ENCODE measurements around the gene PACSIN2.
"Not testable (repeated sequence)": the region's sequence is repeated elsewhere in the genome, so short reads cannot be mapped to it uniquely, and the experiment has no call there.

The PACSIN2 gene

DNA sequence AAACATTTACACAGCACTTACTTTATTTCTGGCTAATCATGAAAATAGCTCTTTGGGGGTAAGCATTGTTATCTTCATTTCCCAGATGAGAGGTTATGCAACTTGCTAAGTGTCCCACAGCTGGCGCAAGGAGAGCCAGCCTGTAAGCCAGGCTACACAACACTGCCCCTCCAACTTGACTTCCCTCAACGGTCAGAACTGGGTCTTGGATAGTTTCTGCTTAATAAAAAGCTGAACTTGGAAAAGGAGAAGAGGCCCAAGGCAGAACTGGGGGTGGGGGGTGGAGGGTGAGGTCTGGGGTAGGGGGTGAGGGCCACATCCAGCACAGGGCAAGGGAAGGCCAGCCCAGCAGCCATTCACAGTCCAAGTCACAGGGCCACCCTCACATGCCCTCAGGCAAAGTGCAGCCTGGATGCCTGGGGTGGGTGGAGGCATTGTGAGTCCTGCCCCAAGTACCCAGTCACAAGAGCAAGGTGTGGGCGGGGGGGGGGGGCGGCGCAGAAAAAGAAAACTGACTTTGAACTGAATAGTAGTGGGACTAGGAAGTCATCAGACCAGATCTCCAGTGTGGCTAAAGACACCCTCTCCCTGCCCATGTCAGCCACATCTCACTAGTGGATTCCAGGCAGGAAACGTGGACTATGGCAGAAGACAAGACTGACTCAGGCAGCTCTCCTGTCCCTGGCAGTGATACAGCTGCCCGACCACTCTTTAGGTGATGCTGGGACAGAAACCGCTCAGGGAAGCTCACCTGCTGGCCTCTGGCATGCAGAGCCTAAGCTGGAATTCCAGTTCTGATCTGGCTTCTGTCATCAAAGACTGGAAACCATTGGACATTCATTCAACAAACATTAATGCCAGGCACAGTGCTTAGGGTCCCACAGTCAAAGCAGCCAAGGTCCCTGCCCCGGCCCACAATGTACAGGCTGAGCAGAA is 52.4 kb downstream of the PACSIN2 start:
- no peak for FAIRE-seq

DNA sequence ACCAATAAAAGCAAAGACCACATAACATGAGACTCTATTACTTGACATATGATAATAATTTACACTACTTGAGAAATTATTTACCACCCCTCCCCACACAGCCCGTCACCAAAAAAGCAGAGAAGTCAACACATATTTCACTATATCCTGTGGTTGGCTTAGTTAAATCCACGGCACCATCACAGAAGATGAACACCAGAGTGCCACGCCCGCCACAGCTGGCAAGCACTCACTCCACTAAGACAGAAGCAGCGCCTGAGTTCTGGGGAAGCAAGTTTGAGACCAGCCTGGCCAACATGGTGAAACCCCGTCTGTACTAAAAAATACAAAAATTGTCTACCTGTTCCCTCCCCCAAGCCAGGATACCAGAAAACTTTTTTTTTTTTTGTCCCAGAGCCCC is 53.1 kb downstream of the PACSIN2 start:
- no peak for FAIRE-seq

DNA sequence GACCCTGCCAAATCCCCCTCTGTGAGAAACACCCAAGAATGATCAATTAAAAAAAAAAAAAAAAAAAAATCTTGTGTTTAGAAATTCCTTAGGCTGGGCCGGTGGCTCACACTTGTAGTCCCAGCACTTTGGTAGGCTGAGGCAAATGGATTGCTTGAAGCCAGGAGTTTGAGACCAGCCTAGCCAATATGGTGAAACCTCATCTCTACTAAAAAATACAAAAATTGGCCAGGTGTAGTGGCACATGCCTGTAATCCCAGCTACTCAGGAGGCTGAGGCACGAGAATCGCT is 53.6 kb downstream of the PACSIN2 start:
- FAIRE-seq = not testable (repeated sequence)

DNA sequence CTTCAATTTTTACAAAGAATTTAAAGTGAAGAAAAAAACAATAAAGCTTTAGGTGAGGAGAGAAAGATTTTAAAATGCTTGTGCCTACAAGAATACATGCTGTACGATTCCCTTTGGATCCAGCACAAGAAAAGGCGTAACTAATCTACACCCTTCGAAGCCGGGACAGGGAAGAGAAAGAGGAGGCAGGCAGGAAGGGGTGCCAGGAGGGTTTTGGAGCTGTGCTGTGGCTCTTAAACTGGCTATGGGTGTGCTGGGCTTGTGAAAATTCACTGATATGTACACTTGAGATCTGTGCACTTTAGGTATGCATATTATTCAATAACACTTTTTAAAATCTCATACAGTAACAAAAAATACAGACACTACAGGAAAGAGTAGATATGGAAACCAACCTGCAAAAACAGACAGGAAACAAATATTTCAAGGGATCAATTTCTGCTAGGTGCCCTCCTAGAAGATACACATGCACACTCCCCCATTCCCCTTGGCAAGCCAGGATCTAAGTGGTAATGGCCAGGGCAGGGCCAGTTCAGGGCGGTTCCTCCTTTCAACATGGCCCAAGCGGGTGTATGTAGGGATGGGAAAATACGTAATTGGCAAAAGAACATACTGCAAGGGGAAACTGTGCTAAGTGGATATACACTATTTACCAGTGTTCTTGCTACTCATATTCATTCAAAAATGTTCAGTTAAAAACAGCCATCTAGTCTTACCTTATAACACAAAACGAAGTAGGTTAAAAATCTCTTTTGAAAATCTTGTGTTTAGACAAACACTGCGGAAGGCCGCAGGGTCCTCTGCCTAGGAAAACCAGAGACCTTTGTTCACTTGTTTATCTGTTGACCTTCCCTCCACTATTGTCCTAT is 54.2 kb downstream of the PACSIN2 start:
- FAIRE-seq = no peak

DNA sequence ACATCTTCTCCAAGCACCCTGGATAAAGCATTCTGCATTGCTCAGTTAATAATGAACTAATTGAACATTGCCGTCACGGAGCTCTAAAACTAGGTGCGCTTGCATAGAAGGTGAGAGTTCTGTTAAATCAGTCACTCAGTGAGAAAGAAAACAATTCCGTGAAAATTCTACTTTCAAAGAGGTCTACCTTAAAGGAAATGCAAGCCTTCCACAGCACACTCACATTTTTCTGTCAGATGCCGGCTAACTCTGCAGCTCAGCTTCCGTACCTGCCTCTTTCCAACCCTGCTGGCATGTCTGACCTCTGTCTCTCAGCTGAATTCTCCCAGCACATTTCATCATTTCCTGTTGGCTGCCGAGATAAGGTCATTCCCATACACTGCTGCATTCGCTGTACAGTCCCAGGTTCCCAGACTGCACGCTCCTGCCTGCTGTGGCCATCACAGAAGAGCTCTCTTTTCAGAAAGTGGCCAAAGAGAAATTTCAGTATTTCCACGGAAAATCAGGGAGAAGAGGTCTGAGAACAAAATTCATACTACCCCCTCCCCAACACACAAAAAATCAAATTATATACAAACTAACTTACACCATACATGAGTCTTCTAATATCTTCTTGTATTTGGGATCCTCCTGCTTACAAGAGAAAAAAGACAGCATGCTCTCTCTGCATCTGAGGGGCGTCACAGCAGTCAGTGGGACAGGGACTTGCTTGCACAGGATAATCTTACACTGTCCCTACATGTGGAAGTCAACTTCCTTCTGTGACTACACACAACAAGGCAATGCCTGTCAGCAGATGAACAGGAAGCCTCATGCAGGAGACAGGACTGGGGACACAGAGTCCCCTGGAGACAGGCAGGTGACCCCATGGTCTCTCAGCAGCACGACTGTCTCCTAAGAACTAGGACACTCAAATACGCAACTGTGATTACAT is 55.1 kb downstream of the PACSIN2 start:
- no peak for FAIRE-seq

DNA sequence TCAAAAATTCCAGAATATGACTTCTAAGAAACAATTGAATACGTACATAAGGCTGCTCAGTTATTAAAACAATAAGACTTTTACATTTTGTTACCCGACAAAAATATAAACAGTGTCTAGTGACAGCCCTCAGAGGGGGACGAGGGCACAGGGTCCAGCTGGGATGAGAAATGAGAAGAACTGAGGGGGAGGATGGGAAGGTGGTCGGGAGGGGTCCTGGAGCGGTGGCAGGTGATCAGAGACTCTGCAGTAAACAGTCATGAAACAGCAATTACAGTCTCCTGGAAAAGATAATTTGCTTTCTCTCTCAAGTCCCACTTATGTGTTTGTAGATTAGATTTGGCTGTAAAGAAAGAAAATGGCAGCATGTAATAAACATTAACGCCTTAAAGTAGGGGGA is 56.0 kb downstream of the PACSIN2 start:
- no peak for FAIRE-seq

DNA sequence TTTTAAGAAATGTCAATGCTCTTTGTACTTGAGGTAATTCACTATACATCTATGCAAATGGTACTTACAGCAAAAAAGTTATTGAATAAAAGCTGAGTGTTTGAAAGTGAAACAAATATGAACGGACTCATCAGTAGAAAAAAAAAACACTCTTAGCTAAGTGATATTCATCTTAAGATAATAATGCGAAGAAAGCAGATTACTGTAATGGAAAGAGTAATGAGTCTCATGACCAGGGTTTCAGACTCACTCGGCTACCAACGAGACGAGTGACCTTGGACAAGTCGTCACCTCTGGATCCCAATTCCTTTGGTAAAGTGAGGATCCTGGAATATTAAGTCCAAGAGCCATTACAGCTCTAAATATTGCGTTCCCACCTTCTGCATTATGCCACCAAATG is 57.0 kb downstream of the PACSIN2 start:
- FAIRE-seq = no peak

DNA sequence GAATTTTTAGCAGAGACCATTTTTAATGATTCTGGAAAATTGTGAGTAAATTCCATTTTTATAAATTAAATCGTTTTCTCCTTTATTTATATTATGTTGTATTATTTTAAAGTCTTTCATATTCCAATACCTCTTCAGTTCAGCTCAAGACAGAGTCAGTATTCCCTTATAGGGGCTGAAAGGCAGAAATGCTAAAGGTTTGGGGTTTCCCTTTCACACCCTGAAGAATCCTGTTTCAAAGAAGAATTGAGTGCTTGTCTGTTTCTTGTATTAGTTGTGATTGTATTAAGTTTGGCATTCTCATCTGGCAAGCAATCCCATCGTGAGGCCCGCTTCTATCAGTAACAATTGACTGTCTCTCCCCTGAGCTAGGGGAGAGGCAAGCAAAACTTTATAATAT is 57.4 kb downstream of the PACSIN2 start:
- no peak for FAIRE-seq

DNA sequence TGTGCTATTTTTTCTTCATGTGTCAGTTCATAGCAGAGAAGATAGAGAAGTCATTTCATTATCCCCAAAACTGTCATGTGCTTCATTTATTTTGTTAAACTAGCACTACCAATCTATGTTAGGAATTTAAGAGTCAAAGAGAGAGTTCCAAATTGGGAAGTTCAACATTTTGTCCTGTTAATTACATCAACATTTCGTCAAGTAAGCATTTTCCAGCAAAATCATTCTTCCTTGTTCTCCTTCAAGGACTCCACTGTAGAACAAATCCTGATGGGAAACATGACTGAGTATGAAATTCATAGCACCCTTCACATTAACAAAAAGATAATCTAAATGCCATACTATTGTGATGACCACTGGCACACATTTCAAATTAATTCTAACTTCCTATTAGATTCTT is 59.1 kb downstream of the PACSIN2 start:
- no peak for FAIRE-seq

DNA sequence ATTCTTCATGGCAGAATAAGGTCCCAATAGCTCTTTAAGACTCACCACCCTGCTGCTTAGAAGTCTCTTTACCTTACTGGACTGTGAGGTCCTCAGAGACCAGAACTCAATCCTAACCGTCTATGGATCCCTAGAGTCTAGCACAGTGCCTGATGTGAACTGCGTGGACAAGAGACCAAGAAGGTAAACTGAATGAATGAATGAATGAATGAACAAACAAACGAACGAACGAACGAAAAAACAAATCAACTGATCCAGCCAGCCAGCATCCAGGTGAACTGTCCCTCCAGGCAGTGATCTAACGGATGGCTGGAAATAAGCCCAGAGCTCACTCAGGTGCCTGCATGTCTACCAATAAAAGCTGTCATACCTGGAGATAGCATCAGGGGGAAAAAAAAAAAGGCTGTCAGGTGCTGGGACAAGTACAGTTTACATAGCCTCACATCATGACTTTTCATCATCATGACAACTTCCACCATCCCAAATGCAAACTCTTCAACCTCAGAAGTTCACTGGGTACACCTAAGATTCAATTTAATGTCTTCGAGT is 59.8 kb downstream of the PACSIN2 start:
- no peak for FAIRE-seq

DNA sequence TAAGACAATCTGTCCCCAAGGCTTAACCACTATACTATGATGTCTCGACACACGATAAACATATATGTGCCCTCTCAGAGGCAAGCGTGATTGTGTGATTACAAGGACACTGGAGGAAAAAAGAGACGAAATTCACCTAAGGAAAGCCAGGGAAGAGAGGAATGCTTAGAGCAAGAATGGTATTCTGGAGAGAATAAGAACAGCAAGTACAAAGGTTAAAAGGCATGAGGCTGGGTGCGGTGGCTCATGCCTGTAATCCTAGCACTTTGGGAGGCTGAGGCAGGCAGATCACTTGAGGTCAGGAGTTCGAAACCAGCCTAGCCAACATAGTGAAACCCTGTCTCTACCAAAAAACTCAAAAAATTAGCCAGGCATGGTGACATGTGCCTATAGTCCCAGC is 61.2 kb downstream of the PACSIN2 start:
- FAIRE-seq = not testable (repeated sequence)

DNA sequence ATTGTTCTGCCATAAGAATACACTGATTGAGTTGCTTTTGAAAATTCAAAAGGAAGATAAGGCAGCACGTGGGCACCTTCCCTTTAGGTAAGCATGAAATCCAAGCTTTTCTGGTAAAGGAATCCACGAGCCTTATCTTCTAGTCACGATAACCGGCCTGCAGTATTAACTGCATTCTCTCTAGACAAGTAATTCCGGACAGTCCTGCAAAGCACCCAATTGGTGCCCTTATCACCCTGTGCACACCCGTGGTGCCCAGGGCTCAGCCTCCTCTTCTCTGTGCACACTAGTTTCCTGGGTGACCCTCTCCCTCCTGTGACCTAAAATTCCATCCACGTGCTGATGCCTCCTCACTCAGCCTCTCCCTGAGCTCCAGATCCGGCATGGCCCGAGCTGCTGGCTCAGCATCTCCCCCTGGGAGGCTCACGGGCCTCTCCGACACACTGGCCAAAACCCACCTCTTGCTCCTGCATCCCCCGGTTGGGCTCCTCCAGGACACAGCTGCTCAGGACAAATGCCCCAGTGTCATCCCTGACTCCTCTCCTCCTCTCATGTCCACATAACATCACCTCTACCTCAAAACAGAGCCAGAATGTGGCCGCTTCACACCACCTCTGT is 63.7 kb downstream of the PACSIN2 start:
- no peak for FAIRE-seq

DNA sequence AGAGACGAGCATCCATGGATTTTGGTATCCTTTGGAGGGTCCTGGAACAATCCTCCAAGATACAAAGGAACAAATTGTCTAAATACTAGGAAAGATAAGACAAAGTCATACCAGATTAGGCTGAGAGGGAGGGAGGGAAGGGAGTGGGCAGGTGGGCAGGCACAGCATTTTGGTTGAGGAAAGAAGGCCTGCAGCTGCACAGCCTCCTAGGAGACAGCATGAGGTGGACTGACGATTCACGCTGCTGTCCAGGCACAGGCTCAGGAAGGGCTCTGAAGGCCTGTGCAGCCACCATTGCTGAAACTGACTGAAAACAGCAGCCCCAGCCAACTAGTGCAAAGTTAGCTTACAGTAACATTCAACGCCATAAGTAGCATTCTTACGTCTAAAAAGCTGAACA is 64.7 kb downstream of the PACSIN2 start:
- FAIRE-seq = no peak

DNA sequence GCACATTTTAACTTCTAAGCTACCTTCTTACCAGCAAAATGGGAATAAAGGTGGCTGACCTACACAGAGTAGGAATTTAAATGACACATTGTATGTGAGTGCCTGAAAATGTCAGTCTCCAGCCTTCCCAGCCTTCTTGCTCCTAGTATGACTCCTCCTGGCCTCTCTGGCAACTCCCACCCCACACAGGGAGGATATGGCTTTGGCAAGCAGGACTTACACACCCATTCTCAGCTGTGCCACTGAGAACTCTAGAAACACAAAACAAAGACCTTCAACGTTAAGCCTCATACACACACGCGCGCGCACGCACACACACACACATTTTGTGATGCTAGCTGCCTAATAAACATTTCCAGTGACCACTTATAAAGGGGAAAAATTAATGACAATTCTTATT is 65.8 kb downstream of the PACSIN2 start:
- FAIRE-seq = no peak

DNA sequence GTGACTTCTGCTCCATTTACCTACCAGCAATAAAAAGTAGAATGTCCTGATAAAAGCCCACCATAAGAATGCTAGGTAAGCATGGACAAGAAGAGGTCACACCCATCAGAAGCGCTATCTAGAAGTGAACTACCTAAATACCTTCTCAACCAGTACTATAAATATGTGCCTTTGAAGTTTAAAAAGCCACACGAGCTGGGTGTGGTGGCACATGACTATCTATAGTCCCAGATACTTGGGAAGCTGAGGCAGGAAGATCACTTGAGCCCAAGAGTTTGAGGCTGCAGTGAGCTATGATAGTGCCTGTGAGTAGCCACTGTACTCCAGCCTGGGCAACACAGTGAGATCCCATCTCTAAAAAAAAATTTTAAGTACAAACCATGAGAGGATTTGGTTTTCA is 66.7 kb downstream of the PACSIN2 start:
- no peak for FAIRE-seq

DNA sequence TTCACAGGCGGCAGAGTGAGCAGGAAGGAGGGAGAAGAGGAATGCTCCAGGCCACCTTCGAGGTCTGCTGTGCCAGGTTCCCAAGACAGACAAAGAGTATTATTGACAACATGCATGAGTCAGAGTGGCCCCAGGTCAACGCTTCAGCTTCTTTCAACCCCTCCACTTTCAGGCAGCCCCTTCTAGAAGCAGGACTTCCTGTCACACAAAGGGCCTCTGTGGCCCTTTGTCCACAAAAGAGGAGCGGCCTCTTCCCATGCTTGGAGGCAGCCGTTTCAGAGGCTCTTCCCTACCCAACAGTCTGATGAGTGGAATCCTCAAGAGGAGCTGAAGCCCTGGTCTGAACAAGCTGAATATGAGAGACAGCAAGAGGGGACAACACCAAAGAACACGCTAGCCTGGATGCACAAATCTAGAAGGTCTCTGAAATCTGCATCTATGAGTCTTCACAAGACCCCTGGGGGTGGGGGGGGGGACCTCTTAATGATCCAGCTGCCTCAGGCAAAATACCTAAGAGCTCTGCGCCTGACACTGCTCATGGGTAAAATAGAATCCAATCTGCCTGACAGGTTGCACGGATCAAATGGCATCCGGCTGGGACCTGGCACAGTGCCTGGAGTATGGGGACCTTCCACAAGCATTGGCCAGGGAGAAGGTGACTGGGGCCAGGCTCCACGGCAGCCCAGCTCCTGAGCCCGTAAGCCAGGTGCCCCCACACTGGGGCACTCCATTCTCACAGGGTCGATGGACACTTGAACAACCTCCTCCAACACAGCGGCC is 67.5 kb downstream of the PACSIN2 start:
- no peak for FAIRE-seq

DNA sequence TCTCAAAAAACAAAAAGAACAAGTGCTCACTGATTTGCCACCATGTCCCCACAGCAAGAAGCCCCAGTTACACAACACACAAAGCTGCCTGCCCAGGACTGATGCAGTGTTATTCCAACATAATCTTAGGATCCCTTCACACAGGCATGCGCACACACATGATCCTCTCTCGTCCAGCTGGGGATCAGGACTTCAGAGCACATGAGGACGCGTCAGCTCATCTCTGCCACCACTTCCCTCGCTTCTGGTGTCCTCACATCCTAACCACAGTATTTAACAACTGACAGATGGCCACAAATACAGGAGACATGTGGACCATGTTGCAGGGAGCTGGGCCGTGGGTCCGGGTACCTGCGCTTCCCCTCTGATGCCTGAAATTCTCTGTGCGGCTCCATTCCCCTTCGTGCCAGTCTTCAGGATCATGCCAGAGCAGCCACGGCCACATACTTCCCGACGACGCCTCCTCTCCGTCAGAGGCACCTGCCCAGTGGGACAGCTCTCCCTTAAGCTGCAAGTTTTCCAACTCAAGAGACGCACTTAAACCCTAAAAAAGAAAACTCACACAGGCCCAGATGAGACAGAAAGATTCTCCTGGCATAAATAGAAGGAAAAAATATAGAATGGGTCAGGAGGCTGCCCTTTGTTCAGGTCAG is 68.3 kb downstream of the PACSIN2 start:
- FAIRE-seq = no peak

DNA sequence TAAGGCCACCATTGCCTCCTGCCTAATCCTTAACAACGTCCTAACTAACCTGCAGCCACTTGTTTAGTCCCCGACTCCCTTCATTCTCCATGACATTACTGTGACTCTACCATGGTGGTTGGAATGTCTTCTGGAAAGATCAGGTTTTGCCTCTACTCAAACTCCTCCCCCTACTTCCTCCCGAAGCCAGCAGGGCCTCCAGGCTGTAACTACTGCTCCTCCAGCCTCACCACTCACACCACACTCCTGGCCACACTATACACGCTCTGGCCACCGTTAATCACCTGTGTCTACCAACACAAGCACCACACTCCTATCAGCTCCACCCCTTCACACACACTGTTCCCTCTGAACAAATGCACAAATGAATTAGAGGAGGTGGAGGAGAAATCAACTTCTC is 69.2 kb downstream of the PACSIN2 start:
- no peak for FAIRE-seq

DNA sequence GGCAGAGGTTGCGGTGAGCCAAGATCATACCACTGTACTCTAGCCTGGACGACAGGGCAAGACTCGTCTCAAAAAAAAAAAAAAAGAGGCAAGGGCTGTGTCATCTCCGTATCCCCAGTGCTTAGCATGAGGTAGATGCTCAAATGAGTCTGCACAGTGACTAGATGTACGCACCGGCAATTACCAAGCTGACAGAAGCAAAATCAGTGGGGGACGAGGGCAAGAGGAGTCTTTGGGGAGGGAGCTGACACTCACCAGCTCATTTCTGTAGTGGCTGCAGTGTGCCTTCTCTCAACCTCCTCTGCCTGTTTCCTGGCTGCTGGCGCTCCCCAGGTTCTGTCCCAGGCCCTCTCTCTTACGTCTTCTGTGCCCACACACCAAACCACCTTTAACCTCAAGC is 69.9 kb downstream of the PACSIN2 start:
- no peak for FAIRE-seq

DNA sequence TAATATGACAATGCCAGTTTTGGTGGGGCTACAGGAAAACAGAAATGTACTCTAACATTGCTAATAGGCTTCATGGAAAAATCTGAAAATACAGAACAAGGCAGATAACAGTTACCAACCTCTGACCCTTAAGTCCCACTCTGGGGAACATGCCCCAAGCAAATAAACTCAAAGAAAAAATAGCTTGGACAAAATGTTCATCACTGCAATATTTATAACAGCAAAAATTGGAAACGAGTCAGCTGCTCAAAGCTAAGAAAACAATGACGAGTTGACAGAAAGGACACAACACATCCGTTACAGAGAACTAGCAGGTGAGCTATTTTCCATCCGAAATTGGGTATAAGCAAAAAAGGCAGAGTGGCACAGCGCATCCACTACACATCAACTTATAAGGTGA is 70.5 kb downstream of the PACSIN2 start:
- FAIRE-seq = no peak

DNA sequence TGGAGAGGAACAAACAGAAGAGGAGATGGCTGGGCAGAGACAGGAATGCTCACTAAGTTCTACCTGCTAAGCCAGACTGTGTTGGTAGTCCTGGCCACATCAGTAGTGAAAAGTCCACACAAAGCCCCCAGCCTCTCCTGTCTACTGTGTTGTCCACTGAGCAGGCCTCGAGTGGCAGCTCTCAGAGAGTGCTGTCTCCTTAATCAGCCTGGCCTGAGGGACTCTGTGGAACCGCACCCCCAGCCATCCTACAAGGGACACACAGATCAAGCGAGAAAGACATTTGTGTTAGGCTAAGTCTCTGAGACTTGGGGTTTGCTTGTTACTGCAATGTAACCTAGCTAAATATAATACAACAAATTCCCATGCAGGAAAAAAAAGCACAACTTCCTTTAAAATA is 71.0 kb downstream of the PACSIN2 start:
- no peak for FAIRE-seq

All from A204.1 (cell line).